Measurements from ENCODE around the gene CAMTA1. TPM values are rescaled to one million over a fixed set of nuclear protein-coding genes. Genes with fewer than 3 reads are reported as not detected.

The CAMTA1 gene
- total RNA-seq, 1 donor from 2014 or later, result 160 TPM

DNA sequence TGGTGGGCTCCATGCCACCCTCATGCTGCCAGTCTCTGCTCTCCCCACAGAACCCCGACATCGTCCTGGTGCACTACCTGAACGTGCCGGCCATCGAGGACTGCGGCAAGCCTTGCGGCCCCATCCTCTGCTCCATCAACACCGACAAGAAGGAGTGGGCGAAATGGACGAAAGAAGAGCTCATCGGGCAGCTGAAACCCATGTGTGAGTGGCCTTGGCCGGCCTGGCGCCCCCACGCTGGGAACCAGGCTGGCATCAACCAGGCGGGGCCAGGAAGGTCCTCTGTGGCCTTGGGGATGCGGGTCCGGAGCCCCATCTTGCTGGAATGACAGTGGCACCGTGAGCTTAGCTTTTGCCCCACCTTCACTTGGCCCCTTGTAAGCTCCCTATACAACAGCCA is 855.1 kb downstream of the CAMTA1 start:
- no peak for DNase-seq
- peaks cover 18% of the 10 kb centered on the region for H3K4me1 ChIP-seq
- TF ChIP-seq, protein P1, sequence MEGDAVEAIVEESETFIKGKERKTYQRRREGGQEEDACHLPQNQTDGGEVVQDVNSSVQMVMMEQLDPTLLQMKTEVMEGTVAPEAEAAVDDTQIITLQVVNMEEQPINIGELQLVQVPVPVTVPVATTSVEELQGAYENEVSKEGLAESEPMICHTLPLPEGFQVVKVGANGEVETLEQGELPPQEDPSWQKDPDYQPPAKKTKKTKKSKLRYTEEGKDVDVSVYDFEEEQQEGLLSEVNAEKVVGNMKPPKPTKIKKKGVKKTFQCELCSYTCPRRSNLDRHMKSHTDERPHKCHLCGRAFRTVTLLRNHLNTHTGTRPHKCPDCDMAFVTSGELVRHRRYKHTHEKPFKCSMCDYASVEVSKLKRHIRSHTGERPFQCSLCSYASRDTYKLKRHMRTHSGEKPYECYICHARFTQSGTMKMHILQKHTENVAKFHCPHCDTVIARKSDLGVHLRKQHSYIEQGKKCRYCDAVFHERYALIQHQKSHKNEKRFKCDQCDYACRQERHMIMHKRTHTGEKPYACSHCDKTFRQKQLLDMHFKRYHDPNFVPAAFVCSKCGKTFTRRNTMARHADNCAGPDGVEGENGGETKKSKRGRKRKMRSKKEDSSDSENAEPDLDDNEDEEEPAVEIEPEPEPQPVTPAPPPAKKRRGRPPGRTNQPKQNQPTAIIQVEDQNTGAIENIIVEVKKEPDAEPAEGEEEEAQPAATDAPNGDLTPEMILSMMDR (IDR thresholded peaks at IDR 0.05; ENCODE audit: borderline replicate concordance), result no peak
- no peak overlapping the region for H3K27ac ChIP-seq (replicated peaks)
- intact Hi-C loops (cut with micrococcal nuclease), result no loop called here
- peaks cover 4% of the 10 kb centered on the region for H3K9me3 ChIP-seq (replicated peaks)
- H3K4me3 ChIP-seq, result no peak overlapping the region
- H3K27me3 ChIP-seq (ENCODE audit: low read depth), result no peaks in the 10 kb centered on the region
- no peaks in the 10 kb centered on the region for H3K36me3 ChIP-seq

DNA sequence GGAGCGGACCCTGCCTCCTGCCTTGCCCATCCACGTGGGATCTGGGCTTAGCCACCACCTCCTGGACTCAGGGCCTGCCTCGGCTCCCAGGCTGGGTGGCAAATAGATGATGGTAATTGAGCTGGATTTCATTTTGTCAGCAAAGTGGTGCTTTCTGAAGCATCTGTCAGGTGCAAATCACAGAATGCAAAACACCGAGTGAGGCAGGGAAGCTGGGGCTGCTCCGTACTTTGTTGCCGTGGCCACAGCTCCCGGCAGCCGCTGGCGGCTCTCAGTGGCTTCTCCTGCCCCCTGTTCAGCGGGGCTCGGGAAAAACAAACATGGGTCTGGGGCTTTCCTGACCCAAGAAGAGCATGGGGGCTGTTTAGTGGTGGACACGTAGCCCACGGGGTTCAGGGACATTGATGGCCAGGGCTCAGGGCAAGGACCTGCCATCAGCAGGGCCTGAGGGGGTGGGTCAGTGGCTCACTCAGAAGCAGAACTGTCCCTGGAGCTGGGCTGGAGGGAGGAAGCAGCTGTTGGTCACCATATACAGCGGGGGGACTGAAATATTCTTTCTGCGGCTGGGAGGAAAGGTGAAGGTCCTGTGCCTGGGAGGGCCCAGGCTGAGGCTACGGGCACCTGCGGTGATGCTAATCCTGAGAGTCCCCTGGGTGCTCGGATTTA is 855.8 kb downstream of the CAMTA1 start:
- intact Hi-C loops (cut with micrococcal nuclease), result no loop called here
- DNase-seq, result no peak
- Histone ChIP-seq H3K27ac (replicated peaks) (no peak overlapping the region), H3K4me3 (no peak overlapping the region), H3K27me3 (ENCODE audit: low read depth) (no peaks in the 10 kb centered on the region), H3K36me3 (no peaks in the 10 kb centered on the region), H3K9me3 (replicated peaks) (peaks cover 4% of the 10 kb centered on the region), H3K4me1 (peaks cover 25% of the 10 kb centered on the region)
- TF ChIP-seq, protein P1 (IDR thresholded peaks at IDR 0.05; ENCODE audit: borderline replicate concordance), result no peak

DNA sequence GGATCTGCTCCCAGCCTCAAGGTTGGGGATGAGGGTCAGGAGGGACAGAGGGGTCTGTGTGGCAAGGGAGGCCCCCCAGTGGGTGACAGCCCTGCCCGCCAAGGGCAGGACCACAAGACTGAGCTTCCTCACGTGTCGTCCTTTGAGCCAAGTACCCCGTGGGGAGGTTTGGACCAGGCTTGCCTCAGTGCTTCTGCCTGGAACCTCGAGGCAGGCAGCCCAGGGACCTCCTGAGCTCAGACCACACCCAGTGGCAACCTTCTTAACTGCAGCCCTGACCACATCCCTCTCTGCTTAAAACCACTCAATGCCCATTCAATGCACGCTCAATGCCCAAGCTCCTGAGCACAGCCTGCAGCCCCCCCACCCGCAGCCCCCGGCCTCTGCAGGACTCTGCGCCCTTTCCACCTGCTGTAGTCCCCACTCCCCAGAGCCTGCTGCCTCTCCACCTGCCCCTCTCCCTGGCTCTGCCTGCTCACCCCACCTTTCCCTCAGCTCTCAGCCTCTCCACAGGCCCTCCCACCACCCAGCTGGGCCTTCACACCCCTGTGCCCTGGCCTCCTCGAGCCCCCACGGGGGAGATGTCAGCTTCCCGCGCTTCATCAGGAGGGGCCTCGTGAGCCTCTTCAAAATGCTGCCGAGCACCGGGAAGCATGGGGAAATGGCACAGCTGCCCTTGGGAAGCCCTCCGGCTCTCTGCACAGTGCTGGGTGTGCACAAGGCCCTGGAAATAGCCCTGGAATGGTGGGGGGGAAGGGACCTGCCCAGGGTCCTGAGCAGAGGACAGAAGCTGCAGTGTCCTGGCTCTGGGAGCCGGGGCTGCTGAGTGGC is 856.5 kb downstream of the CAMTA1 start:
- TF ChIP-seq, protein P1 (IDR thresholded peaks at IDR 0.05; ENCODE audit: borderline replicate concordance), result no peak
- intact Hi-C loops (cut with micrococcal nuclease), result no loop called here
- H3K4me3 ChIP-seq, result no peak overlapping the region
- H3K9me3 ChIP-seq (replicated peaks), result peaks cover 4% of the 10 kb centered on the region
- no peak for DNase-seq
- H3K27me3 ChIP-seq (ENCODE audit: low read depth), result no peaks in the 10 kb centered on the region
- H3K27ac ChIP-seq (replicated peaks), result no peak overlapping the region
- no peaks in the 10 kb centered on the region for H3K36me3 ChIP-seq
- H3K4me1 ChIP-seq, result peaks cover 25% of the 10 kb centered on the region

DNA sequence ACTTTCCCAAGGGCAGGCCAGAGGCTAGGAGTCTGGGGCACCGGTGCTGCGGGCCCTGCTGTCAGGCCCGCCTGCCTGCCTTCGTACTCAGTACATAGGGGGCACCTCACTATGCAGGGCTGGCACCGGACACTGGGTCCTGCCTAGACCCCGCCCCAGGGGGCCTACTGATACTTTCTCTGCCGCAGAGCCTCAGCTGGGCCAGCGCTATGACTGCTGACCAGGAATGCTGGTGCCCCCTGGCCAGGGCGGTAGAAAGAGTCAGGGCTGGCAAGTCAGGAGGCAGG is 857.1 kb downstream of the CAMTA1 start:
- TF ChIP-seq, protein P1 (IDR thresholded peaks at IDR 0.05; ENCODE audit: borderline replicate concordance), result no peak
- Histone ChIP-seq H3K4me3 (no peak overlapping the region), H3K9me3 (replicated peaks) (peaks cover 4% of the 10 kb centered on the region), H3K27ac (replicated peaks) (no peak overlapping the region), H3K36me3 (no peaks in the 10 kb centered on the region), H3K4me1 (peaks cover 25% of the 10 kb centered on the region), H3K27me3 (ENCODE audit: low read depth) (no peaks in the 10 kb centered on the region)
- DNase-seq, result no peak
- intact Hi-C loops (cut with micrococcal nuclease), result no loop called here

DNA sequence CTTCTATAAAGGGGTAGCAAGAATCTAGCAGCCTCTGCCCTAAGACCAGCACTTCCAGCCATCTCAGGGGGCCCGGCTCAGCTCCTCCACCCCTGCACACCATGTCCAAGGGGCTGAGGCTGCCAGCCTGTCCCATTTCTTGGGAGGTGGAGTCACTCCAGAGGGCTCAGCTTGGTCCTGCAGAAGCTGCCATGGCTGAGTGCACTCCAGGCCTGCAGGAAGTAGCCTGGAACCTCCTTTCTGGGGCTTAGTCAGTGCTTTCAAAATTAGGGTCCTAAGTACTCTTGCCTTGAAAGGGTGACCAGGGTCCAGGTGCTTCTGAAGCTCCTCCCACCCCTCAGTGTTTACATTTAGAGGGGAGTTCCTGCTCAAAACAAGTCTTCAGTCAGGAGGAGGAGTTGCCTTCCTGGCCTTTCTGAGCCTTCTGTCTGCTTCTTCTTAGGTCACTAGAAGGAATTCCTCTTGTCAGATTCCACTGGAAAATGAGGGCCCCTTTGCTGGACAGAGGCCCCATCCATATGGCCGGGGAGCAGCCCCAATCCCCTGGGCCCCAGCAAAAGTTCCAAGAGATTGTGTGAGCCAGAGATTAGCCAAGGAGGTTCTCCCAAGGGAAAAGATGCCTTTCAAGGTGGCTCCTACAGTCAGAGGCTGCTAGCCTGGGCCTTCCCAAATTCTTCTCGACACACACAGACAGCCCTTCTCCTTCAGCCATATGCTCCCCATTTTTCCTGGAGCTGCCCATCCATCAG is 857.7 kb downstream of the CAMTA1 start:
- intact Hi-C loops (cut with micrococcal nuclease), result no loop called here
- H3K4me1 ChIP-seq, result peaks cover 25% of the 10 kb centered on the region
- no peak overlapping the region for H3K4me3 ChIP-seq
- H3K36me3 ChIP-seq, result no peaks in the 10 kb centered on the region
- H3K27ac ChIP-seq (replicated peaks), result no peak overlapping the region
- peaks cover 6% of the 10 kb centered on the region for H3K27me3 ChIP-seq (ENCODE audit: low read depth)
- peaks cover 4% of the 10 kb centered on the region for H3K9me3 ChIP-seq (replicated peaks)
- TF ChIP-seq, protein P1 (IDR thresholded peaks at IDR 0.05; ENCODE audit: borderline replicate concordance), result no peak
- no peak for DNase-seq

Measured in left ventricle myocardium inferior (tissue), 1 donor.